Tibial nerve (tissue), 4 donors: ENCODE data around the gene BTD. TPM values are rescaled to one million over a fixed set of nuclear protein-coding genes. Genes with fewer than 3 reads are reported as not detected.

Source experiments
- DNase-seq, 2 donors: peaks; one replicate each; pipeline ENCODE4 v3.0.0-alpha.2; 2019; ENCODE audit warnings: low spot score in 2 of 2
- H3K27ac ChIP-seq, 4 donors: fragments of 200-600 bp; sonication (generic) in 3 of 4; one replicate each; pipeline ENCODE4 v1.5.1; 2017 to 2019; ENCODE audit warnings: mild to moderate bottlenecking in 1 of 4
- H3K27me3 ChIP-seq, 2 donors: fragments of 200-600 bp; sonication (generic) in 1 of 2; one replicate each; pipeline versions ENCODE4 v1.5.1 to v1.6.0; 2017 to 2019
- H3K36me3 ChIP-seq, 3 donors: fragments of 200-600 bp; sonication (generic); one replicate each; pipeline ENCODE4 v1.5.1; 2018 to 2019
- H3K4me1 ChIP-seq, 4 donors: fragments of 200-600 bp; sonication (generic) in 3 of 4; one replicate each; pipeline ENCODE4 v1.5.1; 2017 to 2019
- H3K4me3 ChIP-seq, 4 donors: fragments of 200-600 bp; sonication (generic) in 3 of 4; one replicate each; pipeline ENCODE4 v1.5.1; 2017 to 2019; ENCODE audit warnings: mild to moderate bottlenecking in 1 of 4, moderate library complexity in 1 of 4
- H3K9me3 ChIP-seq, 4 donors: fragments of 200-600 bp; sonication (generic) in 3 of 4; one replicate each; pipeline ENCODE4 v1.5.1; 2017 to 2019
- CTCF ChIP-seq, 5 experiments: fragments of 200-600 bp in 3 of 5; fragments of 450-650 bp in 2 of 5; sonication (generic) in 3 of 5; IDR thresholded peaks; one replicate each; pipeline ENCODE4 v1.5.1; 2016 to 2019; ENCODE audit warnings: antibody characterized with exemption in 5 of 5, mild to moderate bottlenecking in 3 of 5, moderate library complexity in 2 of 5
- EP300 ChIP-seq, 2 donors: sonication (generic); formaldehyde crosslinking; IDR thresholded peaks; one replicate each; pipeline ENCODE4 v1.6.1; 2017; ENCODE audit warnings: antibody characterized with exemption in 2 of 2, mild to moderate bottlenecking in 1 of 2
- POLR2A ChIP-seq, 2 donors: fragments of 450-650 bp; IDR thresholded peaks; one replicate each; pipeline ENCODE4 v1.6.1; 2017; ENCODE audit warnings: antibody characterized with exemption in 2 of 2, mild to moderate bottlenecking in 2 of 2, moderate library complexity in 2 of 2
- WGBS, 2 donors: methylation state at CpG; one replicate each; pipeline ENCODE4 v1.1.5; 2018; 5-methylcytosine and 5-hydroxymethylcytosine counted together
- total RNA-seq, 4 donors: library from RNA; depleted of rRNA; stranded (reverse); fragments of >200 nt; gene quantifications; one replicate each; pipeline ENCODE4 v1.1.0, GENCODE V29; 2016

The BTD gene
- total RNA-seq, 4 donors from 2014 or later, result 14.4 to 50.0 (median 40.2) TPM

GRCh38 chr3:15585111-15585845 lies 16.3 kb upstream of the BTD start:
- 79% methylated on average over 6 of the region's 6 CpGs for WGBS, 2 donors
- DNase-seq, result no peak
- TF ChIP-seq EP300 (IDR thresholded peaks at IDR 0.05) (no peak), POLR2A (IDR thresholded peaks at IDR 0.05) (no peak), CTCF (IDR thresholded peaks at IDR 0.05) (no peak)
- no peaks in the 10 kb centered on the region for H3K27me3 ChIP-seq
- H3K9me3 ChIP-seq, result no peaks in the 10 kb centered on the region
- H3K4me3 ChIP-seq, result no peak overlapping the region
- no peaks in the 10 kb centered on the region for H3K4me1 ChIP-seq
- no peak overlapping the region for H3K27ac ChIP-seq
- peaks cover 5 to 92% (median 12%) of the 10 kb centered on the region in 3 donors for H3K36me3 ChIP-seq

GRCh38 chr3:15591242-15591641 lies 10.3 kb upstream of the BTD start:
- H3K4me1 ChIP-seq, result no peaks in the 10 kb centered on the region
- H3K27ac ChIP-seq, result no peak overlapping the region
- DNase-seq, result no peak
- no peaks in the 10 kb centered on the region for H3K9me3 ChIP-seq
- 34 to 41% methylated on average over 3 of the region's 3 CpGs for WGBS, 2 donors
- no peaks in the 10 kb centered on the region for H3K27me3 ChIP-seq
- TF ChIP-seq CTCF (IDR thresholded peaks at IDR 0.05) (no peak), POLR2A (IDR thresholded peaks at IDR 0.05) (no peak), EP300 (IDR thresholded peaks at IDR 0.05) (no peak)
- no peak overlapping the region for H3K4me3 ChIP-seq
- peaks cover 0 to 75% (median 5%) of the 10 kb centered on the region in 3 donors for H3K36me3 ChIP-seq

- 87 to 90% methylated on average over 21 of the region's 21 CpGs for WGBS, 2 donors
- Histone ChIP-seq H3K36me3 (peaks cover 0 to 73% (median 5%) of the 10 kb centered on the region in 3 donors), H3K27ac (no peak overlapping the region), H3K27me3 (no peaks in the 10 kb centered on the region), H3K9me3 (no peaks in the 10 kb centered on the region), H3K4me3 (no peak overlapping the region), H3K4me1 (no peaks in the 10 kb centered on the region)
- TF ChIP-seq EP300 (IDR thresholded peaks at IDR 0.05) (no peak), CTCF (IDR thresholded peaks at IDR 0.05) (no peak), POLR2A (IDR thresholded peaks at IDR 0.05) (no peak)
- DNase-seq, result no peak
These were observed 9.6 kb upstream of the BTD start for GRCh38 chr3:15591928-15592327.

- TF ChIP-seq POLR2A (IDR thresholded peaks at IDR 0.05) (no peak), EP300 (IDR thresholded peaks at IDR 0.05) (no peak), CTCF (IDR thresholded peaks at IDR 0.05) (no peak)
- Histone ChIP-seq H3K4me3 (no peak overlapping the region), H3K27me3 (no peaks in the 10 kb centered on the region), H3K27ac (no peak overlapping the region), H3K4me1 (no peaks in the 10 kb centered on the region), H3K9me3 (no peaks in the 10 kb centered on the region), H3K36me3 (peaks cover 0 to 79% (median 5%) of the 10 kb centered on the region in 3 donors)
- no peak for DNase-seq
- WGBS, 2 donors, result 80 to 96% methylated on average over 8 of the region's 8 CpGs
These were observed 8.6 kb upstream of the BTD start for GRCh38 chr3:15592968-15593367.

GRCh38 chr3:15595955-15596354 lies 5.6 kb upstream of the BTD start:
- Histone ChIP-seq H3K36me3 (peaks cover 0 to 68% (median 6%) of the 10 kb centered on the region in 3 donors), H3K9me3 (no peaks in the 10 kb centered on the region), H3K27me3 (no peaks in the 10 kb centered on the region), H3K27ac (no peak overlapping the region), H3K4me1 (peaks cover 0 to 17% (median 8%) of the 10 kb centered on the region in 4 donors), H3K4me3 (no peak overlapping the region)
- WGBS, 2 donors, result 79 to 87% methylated on average over 2 of the region's 2 CpGs
- no peak for TF ChIP-seq POLR2A (IDR thresholded peaks at IDR 0.05)
- TF ChIP-seq CTCF (IDR thresholded peaks at IDR 0.05), result no peak
- TF ChIP-seq EP300 (IDR thresholded peaks at IDR 0.05), result no peak
- no peak for DNase-seq
